Tibial nerve (tissue), 4 donors: Measurements from ENCODE around the gene CACYBP.

Source experiments
- EP300 ChIP-seq, 2 donors: sonication (generic); formaldehyde crosslinking; IDR thresholded peaks; one replicate each; pipeline ENCODE4 v1.6.1; 2017; ENCODE audit warnings: antibody characterized with exemption in 2 of 2, mild to moderate bottlenecking in 1 of 2
- POLR2A ChIP-seq, 2 donors: fragments of 450-650 bp; IDR thresholded peaks; one replicate each; pipeline ENCODE4 v1.6.1; 2017; ENCODE audit warnings: antibody characterized with exemption in 2 of 2, mild to moderate bottlenecking in 2 of 2, moderate library complexity in 2 of 2
- TF ChIP-seq, protein P1 (sequence below), 5 experiments: fragments of 200-600 bp in 3 of 5; fragments of 450-650 bp in 2 of 5; sonication (generic) in 3 of 5; IDR thresholded peaks; one replicate each; pipeline ENCODE4 v1.5.1; 2016 to 2019; ENCODE audit warnings: antibody characterized with exemption in 5 of 5, mild to moderate bottlenecking in 3 of 5, moderate library complexity in 2 of 5

- TF ChIP-seq, protein P1, sequence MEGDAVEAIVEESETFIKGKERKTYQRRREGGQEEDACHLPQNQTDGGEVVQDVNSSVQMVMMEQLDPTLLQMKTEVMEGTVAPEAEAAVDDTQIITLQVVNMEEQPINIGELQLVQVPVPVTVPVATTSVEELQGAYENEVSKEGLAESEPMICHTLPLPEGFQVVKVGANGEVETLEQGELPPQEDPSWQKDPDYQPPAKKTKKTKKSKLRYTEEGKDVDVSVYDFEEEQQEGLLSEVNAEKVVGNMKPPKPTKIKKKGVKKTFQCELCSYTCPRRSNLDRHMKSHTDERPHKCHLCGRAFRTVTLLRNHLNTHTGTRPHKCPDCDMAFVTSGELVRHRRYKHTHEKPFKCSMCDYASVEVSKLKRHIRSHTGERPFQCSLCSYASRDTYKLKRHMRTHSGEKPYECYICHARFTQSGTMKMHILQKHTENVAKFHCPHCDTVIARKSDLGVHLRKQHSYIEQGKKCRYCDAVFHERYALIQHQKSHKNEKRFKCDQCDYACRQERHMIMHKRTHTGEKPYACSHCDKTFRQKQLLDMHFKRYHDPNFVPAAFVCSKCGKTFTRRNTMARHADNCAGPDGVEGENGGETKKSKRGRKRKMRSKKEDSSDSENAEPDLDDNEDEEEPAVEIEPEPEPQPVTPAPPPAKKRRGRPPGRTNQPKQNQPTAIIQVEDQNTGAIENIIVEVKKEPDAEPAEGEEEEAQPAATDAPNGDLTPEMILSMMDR (IDR thresholded peaks at IDR 0.05): no peak
- no peak for TF ChIP-seq POLR2A (IDR thresholded peaks at IDR 0.05)
- no peak for TF ChIP-seq EP300 (IDR thresholded peaks at IDR 0.05)
Observed at GRCh38 chr1:175054736-175055135, 55.0 kb downstream of the CACYBP start.
